GM13977 (cell line): ENCODE measurements around the gene HIVEP2.

Source experiments
- DNase-seq: peaks from one replicate; pipeline ENCODE4 v3.0.0; 2012; ENCODE audit warnings: low spot score
- in situ Hi-C: fragments of 300-500 bp; cut with MboI; formaldehyde crosslinking; loops from one replicate; pipeline ENCODE4 v1.12.0; 2022; ENCODE audit warnings: low sequenced_read_pairs, low pct_unique_long_range_greater_than_20kb, mixed read lengths, inconsistent platforms; ENCODE audit not compliant: unreplicated experiment
- TF ChIP-seq, protein P1 (sequence below): IDR thresholded peaks from 2 replicates; pipeline ENCODE4 v1.5.1; 2012; ENCODE audit warnings: mild to moderate bottlenecking, control low read depth; ENCODE audit not compliant: insufficient read depth; ENCODE audit errors: extremely low read depth, missing control alignments

Gene HIVEP2

DNA sequence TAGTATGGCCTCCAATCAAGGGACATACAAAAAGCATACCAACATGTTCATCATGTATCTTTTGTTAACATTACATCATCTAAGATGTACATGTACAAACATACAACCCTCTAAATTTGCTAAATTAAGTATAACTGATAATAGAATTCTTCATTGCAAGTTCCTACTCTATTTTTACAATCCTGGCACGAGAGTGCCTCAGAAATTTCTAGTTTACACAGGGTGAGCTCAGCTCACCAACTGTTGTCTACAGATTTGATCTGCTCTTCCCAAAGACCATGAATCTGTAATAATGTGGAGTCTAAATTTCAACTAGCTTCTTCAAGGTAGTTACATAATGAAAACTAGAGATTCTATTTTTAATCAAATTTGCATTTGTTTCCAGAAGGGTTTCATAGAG lies 179.7 kb downstream of the HIVEP2 start:
- TF ChIP-seq, protein P1, sequence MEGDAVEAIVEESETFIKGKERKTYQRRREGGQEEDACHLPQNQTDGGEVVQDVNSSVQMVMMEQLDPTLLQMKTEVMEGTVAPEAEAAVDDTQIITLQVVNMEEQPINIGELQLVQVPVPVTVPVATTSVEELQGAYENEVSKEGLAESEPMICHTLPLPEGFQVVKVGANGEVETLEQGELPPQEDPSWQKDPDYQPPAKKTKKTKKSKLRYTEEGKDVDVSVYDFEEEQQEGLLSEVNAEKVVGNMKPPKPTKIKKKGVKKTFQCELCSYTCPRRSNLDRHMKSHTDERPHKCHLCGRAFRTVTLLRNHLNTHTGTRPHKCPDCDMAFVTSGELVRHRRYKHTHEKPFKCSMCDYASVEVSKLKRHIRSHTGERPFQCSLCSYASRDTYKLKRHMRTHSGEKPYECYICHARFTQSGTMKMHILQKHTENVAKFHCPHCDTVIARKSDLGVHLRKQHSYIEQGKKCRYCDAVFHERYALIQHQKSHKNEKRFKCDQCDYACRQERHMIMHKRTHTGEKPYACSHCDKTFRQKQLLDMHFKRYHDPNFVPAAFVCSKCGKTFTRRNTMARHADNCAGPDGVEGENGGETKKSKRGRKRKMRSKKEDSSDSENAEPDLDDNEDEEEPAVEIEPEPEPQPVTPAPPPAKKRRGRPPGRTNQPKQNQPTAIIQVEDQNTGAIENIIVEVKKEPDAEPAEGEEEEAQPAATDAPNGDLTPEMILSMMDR = no peak
- DNase-seq = no peak
- in situ Hi-C loops = no loop called here

DNA sequence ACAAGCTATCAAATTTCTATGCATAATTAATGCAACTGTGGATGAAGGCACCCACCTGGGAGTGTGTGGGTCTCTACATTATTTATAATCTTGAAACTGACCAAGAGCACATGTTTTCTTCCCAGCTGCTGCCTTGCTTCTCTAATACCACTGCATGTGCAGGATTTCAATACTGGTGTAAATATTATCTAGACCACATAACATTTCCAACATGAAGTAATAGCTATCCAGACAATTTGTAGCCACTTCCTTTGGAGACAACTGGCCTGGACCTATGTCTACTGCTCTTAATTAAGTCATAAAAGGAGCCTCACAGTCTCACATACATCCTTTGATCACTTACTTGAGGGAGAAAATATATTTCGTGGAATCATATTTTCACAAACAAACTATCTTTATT lies 180.7 kb downstream of the HIVEP2 start:
- TF ChIP-seq, protein P1 = no peak
- no peak for DNase-seq

DNA sequence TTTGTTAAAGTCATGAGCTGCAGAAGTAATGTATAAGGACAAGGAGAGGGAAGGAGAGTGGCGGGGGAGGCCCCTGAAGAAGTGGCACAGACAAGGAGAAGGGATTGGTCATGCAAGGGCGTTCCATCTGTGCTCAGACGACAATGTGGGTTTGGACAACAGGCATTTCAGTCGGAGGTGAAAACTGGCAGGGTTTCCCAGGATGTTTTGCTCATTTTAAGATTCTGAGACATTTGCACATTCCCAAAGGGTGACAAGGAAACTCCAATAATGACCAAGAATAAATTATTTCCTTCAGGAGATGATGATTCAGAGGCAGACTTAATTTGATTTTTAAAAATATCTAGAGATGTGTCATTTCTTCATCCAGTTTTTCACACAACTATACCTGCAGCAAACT lies 181.8 kb downstream of the HIVEP2 start:
- DNase-seq = no peak
- TF ChIP-seq, protein P1 = no peak
- in situ Hi-C loops = no loop called here

More for the DNA sequence above, 180.7 kb downstream of the HIVEP2 start:
- in situ Hi-C loops = no loop called here

DNA sequence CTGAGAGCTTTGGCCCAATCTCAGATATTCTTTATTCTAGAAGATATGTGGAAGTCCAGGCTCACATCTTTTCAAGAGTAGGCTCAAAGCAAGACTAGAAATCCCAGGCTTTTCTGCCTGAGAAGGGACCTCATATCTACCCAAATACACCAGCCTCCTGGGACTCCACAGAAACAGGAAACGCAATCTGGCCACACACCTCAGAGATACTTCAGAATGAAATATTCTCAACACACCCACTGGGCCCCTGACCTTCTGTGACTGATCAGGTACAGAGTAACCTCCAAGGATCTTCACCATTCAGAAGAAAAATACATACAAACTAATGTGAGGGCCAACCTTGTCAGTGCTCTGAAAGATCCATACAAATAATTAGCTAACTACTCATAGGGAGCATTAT lies 183.2 kb downstream of the HIVEP2 start:
- TF ChIP-seq, protein P1 = no peak
- no peak for DNase-seq

DNA sequence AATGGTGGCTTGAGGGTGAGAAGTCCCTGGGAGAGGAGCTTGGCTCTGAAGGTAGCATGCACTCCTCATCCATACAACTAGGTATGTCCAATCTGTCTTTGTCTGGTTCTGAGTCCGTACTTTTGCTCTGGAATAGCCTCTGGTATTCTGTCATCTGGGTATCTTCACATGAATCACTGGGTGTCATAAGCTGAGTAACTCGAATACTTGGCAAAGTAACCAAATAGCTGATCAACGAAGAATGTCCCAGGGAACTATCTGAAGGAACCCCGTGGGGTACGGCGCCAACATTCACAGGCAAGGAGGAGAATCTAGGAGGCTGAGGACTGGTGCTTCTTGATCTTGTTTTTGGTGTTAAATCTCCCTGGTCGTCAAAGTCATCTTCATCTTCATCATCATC lies 184.8 kb downstream of the HIVEP2 start:
- in situ Hi-C loops = no loop called here
- TF ChIP-seq, protein P1 = no peak

More for the DNA sequence above, 183.2 kb downstream of the HIVEP2 start:
- in situ Hi-C loops = no loop called here

DNA sequence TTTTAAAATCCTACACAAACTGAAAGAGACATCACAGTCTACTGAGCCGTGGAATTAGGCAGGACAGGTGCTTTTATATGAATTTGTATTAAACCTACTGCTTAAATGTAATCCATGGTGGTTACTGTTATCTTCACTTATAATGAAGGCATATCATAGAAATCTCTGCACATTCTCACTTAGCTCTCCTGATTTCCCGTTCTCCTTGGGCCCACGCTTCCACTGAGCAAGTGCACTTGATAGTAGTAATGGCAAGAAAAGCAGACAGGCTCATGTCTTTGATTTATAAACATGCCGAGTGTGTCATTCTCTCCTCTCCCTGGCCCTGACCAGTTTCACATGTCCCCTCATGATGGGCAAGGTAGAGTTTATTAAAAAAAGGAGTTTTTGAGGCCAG lies 186.3 kb downstream of the HIVEP2 start:
- in situ Hi-C loops = no loop called here
- TF ChIP-seq, protein P1 = no peak
- DNase-seq = no peak

More for the DNA sequence above, 184.8 kb downstream of the HIVEP2 start:
- DNase-seq = no peak
